NCI-H2196 treated with DMSO at 0.1 percent for 48 hours (cell line): Measurements from ENCODE around the gene RECK.
"Not testable (repeated sequence)": the region's sequence is repeated elsewhere in the genome, so short reads cannot be mapped to it uniquely, and the experiment has no call there.

Source experiments
- DNase-seq: peaks from one replicate; lab custom pipeline; 2025; ENCODE audit not compliant: unreplicated experiment; lab: John Stamatoyannopoulos, UW

RECK gene

GRCh38 chr9:36056896-36057295 is 20.2 kb downstream of the RECK start:
- DNase-seq, result no peak

- DNase-seq, result no peak
Measured at GRCh38 chr9:36063804-36064447, 27.2 kb downstream of the RECK start.

- no peak for DNase-seq
Measured at GRCh38 chr9:36064448-36065037, 27.8 kb downstream of the RECK start.

- no peak for DNase-seq
Measured at GRCh38 chr9:36074055-36074454, 37.3 kb downstream of the RECK start.

- DNase-seq, result no peak
Measured at GRCh38 chr9:36074870-36075532, 38.3 kb downstream of the RECK start.

- DNase-seq, result no peak
Measured at GRCh38 chr9:36078051-36078450, 41.3 kb downstream of the RECK start.

- DNase-seq, result no peak
Measured at GRCh38 chr9:36080519-36080918, 43.8 kb downstream of the RECK start.

- no peak for DNase-seq
Measured at GRCh38 chr9:36082931-36083330, 46.2 kb downstream of the RECK start.

GRCh38 chr9:36086442-36086841 is 49.7 kb downstream of the RECK start:
- DNase-seq, result no peak

- not testable (repeated sequence) for DNase-seq
Measured at GRCh38 chr9:36087054-36087453, 50.3 kb downstream of the RECK start.

- DNase-seq, result no peak
Measured at GRCh38 chr9:36088020-36088419, 51.3 kb downstream of the RECK start.

GRCh38 chr9:36091026-36091953 is 54.6 kb downstream of the RECK start:
- peak; percentile 13 for DNase-seq

GRCh38 chr9:36092014-36092413 is 55.3 kb downstream of the RECK start:
- no peak for DNase-seq

GRCh38 chr9:36092509-36093215 is 55.9 kb downstream of the RECK start:
- no peak for DNase-seq

GRCh38 chr9:36093384-36093783 is 56.7 kb downstream of the RECK start:
- no peak for DNase-seq

- DNase-seq, result no peak
Measured at GRCh38 chr9:36099718-36100117, 63.0 kb downstream of the RECK start.

- DNase-seq, result no peak
Measured at GRCh38 chr9:36100532-36100931, 63.8 kb downstream of the RECK start.

GRCh38 chr9:36101916-36102741 is 65.4 kb downstream of the RECK start:
- no peak for DNase-seq

GRCh38 chr9:36102742-36103495 is 66.2 kb downstream of the RECK start:
- DNase-seq, result peak; percentile 52
